ENCODE measurements around the gene OTX1.
"Not testable (repeated sequence)": the region's sequence is repeated elsewhere in the genome, so short reads cannot be mapped to it uniquely, and the experiment has no call there.

The OTX1 gene

GRCh38 chr2:63050334-63051041 lies at the start of gene OTX1:
TSS of gene OTX1 (plus strand) at chr2:63050830. CDS start at chr2:63052991, 2,161 bp downstream.
- peak; percentile 61 for DNase-seq (ENCODE audit: low read depth)

DNA sequence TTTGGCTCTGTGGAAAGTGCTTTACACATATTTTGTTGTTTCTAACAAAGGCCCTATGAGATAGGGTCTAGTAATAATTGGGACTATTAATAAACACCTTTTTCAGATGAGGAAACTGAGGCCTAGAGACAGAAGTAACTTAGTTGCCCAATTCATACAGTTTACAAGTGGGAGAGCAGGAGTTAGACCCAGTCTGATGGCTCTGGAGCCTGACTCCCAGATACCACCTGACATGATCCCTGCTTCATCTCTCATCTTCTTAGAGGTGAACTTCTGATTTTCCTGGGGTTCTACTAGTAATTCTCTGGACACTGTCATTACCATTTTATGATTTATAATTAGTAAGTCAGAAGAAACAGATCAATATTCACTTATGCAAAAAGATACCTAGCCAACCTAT lies 49.1 kb upstream of the OTX1 start:
- DNase-seq (ENCODE audit: low read depth), result no peak

DNA sequence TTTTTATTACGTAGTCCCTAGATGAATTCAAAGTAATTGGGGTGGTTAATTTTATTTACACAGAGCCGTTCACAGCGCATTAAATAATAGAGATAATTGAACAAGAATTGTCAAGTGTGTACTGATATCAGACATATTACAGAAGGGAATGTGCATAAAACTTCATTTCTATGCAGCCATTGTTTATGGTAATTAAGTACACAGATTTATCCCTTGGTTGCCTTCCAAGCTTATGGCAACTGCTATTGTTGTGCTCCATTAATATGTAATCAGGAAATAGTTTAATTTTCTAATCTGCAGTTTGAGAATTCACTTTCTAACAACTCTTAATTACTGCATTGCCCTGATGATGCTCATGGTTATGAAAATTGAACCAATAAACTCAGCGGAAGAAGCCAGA lies 47.3 kb upstream of the OTX1 start:
- no peak for DNase-seq (ENCODE audit: low read depth)

DNA sequence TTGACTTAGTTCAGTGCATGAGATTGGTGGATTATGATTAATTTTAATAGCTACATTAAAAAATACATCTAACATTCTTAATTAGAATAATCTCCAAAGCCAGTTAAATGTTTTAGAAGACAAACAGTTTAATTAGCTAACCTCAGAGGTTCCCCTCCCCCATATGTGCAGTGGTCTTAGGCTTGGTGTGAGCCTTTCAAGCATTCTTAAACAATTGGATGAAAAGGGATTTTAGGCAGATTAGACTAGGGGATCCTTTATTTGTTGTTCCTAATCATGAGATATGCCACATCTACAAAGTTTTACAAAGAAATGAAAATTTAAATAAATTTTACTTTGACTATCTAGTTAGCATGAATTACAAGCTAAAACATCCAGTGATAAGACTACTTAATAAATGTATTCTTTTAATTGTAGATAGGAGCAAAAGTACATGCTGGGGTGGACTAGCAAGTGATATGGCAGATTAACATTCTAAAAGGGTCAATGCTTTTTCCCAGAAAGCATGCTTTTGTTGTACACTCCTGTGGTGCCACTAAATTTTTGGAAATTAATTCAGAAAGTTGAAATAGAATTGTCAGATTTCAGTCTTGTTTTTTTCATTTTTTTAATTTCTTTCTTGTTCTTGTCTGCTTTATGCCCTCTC lies 42.7 kb upstream of the OTX1 start:
- no peak for DNase-seq (ENCODE audit: low read depth)

GRCh38 chr2:63008838-63009237 lies 41.8 kb upstream of the OTX1 start:
- DNase-seq (ENCODE audit: low read depth), result no peak

GRCh38 chr2:63009490-63009889 lies 41.1 kb upstream of the OTX1 start:
- no peak for DNase-seq (ENCODE audit: low read depth)

DNA sequence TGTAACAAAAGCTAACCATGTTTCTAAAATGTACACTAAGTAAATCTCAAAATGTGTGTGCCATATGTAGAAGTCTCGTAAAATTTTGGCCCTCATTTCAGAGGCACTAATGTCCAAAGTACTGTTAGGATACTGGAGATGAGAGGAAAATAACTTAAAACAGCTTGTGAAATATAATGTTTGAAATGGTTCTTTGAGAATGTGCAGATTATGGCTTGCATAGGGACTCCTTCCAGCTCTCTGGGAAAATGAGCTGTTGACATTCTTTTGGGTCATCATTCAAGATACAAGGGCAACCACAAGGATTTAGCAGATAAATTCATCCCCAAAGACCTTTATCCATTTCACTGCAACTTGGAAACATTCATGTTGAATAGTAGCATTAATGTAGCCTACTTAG lies 38.1 kb upstream of the OTX1 start:
- peak; percentile 37 for DNase-seq (ENCODE audit: low read depth)

DNA sequence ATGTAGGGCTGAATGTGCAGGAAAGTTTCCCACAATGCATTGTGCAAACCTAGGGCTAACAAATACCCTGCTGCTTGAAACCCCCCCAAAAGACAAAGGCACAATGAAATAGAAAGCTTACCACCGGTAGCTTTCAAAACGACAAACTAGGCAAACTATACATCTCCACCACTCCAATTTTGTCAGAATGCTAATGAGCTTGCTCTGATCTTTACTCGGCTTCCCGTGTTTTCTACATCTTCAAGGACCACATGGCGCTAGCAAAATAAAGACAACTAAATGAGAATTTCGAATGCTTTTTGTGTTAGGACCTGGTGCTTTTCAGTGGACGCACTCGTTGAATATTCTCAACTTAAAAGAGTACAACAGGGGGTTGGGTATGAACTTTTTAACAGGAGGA lies 37.2 kb upstream of the OTX1 start:
- no peak for DNase-seq (ENCODE audit: low read depth)

DNA sequence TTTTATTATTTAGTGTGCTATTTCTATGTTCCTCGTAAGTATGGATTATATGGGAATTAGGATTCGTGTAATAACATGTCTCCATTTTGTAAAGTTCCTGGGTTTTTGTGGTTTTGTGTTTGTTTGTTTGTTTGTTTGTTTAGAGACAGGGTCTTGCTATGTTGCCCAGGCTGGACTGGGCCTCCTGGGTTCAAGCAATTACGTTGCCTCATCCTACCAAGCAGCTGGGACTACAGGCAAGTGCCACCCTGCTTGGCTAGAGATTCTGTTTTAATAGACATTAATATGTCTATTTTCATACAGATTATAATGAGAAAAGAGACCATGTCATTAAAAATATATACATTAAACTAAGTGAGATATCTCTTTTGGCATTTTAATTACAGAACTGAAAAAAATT lies 35.2 kb upstream of the OTX1 start:
- DNase-seq (ENCODE audit: low read depth), result no peak

DNA sequence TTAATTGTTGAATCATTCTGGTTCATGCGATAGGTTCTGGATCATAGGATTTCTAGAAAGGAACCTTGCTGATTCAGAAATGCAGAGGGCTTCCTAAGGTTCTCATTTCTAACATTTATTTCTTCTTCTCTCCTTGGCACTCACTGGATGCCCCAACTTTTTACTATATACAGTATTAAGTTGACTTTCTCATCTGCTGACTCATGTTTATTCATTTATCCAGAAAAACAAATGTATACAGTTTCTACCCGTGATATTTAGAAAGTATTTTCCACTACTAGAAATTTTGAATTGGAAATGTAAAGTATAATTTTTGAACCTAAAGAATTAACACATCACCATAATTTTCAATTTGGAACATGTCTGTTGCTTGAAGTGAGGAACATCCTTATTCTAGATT lies 32.2 kb upstream of the OTX1 start:
- DNase-seq (ENCODE audit: low read depth), result no peak

DNA sequence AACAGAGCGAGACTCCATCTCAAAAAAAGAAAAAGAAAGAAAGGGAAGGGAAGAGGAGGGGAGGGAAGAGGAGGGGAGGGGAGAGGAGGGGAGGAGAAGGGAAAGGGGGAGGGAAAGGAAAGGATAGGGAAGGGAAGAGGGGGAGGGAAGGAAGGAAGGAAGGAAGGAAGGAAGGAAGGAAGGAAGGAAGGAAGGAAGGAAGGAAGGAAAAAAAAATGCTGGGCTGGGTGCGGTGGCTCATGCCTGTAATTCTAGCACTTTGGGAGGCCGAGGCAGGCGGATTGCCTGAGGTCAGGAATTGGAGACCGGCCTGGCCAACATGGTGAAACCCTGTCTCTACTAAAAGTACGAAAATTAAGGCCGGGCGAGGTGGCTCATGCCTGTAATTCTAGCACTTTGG lies 30.9 kb upstream of the OTX1 start:
- not testable (repeated sequence) for DNase-seq (ENCODE audit: low read depth)

GRCh38 chr2:63023444-63023843 lies 27.2 kb upstream of the OTX1 start:
- peak; percentile 59 for DNase-seq (ENCODE audit: low read depth)

- no peak for DNase-seq (ENCODE audit: low read depth)
Measured at GRCh38 chr2:63027220-63027619, 23.4 kb upstream of the OTX1 start.

GRCh38 chr2:63029058-63029457 lies 21.6 kb upstream of the OTX1 start:
- peak; percentile 71 for DNase-seq (ENCODE audit: low read depth)

- DNase-seq (ENCODE audit: low read depth), result no peak
Measured at GRCh38 chr2:63034526-63034925, 16.1 kb upstream of the OTX1 start.

DNA sequence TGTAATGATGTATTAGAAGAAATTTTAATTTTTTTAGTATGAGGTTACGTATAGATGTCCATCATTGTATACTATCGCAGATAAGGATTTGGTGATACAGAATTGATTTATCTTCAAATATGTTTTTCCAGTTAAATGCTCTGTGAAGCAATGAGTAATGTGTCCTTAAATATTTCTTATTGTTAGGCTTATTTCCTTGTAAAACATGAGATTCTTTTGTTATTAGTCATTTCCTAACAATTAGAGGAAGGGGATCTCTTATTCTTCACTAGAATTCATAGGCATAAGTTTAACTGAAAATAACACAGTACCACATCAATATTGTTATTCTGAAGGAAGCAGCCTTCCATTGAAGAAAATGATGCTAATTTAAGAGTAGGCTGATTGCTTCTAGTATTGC lies 15.5 kb upstream of the OTX1 start:
- no peak for DNase-seq (ENCODE audit: low read depth)

- DNase-seq (ENCODE audit: low read depth), result no peak
Measured at GRCh38 chr2:63035660-63036059, 15.0 kb upstream of the OTX1 start.

- DNase-seq (ENCODE audit: low read depth), result peak; percentile 36
Measured at GRCh38 chr2:63038034-63038433, 12.6 kb upstream of the OTX1 start.

DNA sequence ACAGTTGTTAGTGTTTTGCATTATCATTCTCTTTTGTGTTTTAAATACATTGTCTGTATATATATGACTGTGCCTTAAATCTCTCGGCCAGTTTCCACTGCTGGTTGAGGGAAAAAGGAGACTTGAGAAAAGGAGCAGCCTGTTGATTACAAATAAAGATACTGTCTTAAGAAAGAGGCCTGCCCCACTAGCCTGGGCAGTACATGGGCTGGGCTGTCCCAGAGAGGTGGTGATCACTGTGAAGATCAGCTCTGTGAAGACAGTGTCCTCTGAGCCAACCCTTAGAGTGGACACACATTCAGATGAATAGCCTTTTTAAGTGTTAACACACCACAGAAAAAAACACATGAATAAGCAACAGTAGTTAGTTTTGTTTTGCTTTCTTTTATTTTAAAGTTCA lies 10.0 kb upstream of the OTX1 start:
- no peak for DNase-seq (ENCODE audit: low read depth)

DNA sequence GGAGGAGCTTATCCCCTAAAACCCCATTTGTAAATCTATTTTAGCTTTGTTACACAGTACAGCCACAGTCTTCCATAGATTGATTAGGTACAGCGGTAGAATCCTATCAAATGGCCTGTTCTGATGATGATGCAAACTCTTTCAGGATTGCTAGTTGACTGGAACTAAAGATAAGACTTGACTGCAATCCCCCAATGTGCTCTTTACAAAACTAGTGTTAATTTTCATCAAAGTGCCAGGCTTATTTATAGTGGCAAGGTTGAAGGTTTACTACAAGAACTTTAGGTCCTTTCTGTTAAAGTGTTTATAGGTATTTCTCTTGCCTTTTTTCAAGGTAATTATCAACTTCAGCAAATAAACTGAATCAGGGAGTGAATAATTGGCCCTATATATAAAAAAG lies 9.0 kb upstream of the OTX1 start:
- DNase-seq (ENCODE audit: low read depth), result no peak

DNA sequence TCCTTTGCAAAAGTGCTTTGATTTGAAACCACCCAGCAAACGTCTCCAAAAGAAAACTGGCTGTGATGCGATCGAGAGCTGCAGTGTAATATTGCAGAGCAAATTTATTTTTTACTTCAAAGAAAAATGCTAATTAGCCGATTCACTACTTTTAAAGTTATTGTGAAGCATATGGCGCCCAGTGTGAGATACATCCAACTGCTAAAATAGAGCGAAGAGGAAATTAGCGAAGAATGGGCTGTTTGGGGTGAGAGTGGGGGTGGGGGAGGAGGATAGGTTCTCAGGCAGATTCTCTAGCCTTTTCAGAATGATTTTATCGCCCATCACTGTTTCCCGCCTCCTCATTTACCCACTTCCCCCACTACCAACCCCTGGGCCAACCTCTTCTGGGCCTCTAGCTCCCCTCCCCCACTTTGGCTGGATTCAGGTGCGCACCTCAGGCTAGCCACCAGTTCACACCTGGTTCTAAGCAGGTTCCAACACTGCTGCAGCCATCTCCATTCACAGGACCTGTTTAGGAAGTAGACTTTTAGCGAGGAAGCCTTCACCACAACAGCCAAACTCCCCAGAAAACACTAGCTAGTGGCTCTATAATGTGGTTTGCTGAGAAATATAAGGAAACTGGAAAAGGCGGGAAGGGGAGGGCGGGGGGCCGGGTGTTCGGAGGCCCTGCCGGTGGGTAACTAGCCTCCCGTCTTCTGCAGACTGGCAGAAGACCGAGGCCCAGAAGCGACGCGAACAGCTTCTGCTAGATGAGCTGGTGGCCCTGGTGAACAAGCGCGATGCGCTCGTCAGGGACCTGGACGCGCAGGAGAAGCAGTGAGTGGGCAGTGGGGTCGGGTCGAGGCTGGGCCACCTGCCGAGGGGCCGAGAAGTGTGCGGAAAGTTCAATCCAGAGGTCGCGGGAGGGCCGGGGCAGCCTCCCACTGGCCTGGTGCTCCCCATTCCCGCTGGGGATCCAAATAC lies 6.0 kb upstream of the OTX1 start:
- no peak for DNase-seq (ENCODE audit: low read depth)

GRCh38 chr2:63046552-63046951 lies 4.1 kb upstream of the OTX1 start:
- peak; percentile 10 for DNase-seq (ENCODE audit: low read depth)

DNA sequence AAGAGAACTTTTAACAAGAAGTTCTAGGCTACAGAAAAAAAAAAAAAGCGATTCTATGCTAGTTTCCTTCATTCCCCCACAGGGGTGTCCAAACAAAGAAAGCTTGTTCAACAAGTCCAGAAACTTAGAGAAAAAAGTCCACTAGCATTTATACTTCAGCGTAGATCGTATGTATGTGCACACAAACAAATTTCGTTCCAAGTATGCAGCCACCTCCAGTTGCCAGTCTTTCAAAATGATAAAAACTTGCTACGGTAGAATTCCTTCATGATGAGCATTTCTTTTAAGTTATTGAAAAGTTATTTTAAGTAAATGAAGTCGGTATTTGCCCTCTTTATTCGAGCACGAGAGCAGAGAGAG lies 3.7 kb upstream of the OTX1 start:
- no peak for DNase-seq (ENCODE audit: low read depth)

Measured in iris pigment epithelial cell (primary cell).